ENCODE data around the gene WRAP73.

The WRAP73 gene

DNA sequence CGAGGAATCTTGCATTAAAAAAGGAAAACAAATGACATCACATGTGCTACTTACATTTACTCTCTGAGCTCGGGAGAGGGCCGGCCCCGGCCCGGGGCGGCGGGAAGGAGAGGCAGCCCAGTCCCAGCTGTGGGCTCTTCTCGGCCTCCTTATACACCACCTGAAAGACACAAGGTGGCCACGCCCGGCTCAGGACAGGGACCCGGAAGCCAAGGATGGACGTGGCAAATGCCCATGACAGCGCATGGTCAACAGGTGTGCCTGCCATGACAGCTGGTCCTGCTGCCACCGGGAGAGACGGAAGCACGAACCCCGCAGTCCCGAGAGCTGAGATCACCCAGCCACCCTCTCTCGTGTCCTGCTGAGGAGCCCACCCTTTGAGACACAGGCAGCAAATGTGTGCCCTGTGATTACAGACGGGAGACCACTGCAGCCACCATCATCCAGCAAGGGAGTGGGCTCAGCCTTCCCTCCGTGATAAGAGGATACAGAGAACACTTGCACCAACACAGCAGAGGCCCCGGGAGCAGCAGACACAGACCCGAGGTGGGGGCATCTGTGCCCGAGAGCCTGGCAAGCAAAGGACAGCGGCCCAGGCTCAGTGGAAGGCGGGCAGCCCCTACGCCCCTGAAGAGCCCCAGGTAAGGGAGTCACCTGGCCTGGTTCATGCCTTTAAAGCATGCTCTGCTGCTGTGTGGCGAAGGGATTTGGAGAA lies 16.4 kb downstream of the WRAP73 start:
- TF ChIP-seq, protein P1, sequence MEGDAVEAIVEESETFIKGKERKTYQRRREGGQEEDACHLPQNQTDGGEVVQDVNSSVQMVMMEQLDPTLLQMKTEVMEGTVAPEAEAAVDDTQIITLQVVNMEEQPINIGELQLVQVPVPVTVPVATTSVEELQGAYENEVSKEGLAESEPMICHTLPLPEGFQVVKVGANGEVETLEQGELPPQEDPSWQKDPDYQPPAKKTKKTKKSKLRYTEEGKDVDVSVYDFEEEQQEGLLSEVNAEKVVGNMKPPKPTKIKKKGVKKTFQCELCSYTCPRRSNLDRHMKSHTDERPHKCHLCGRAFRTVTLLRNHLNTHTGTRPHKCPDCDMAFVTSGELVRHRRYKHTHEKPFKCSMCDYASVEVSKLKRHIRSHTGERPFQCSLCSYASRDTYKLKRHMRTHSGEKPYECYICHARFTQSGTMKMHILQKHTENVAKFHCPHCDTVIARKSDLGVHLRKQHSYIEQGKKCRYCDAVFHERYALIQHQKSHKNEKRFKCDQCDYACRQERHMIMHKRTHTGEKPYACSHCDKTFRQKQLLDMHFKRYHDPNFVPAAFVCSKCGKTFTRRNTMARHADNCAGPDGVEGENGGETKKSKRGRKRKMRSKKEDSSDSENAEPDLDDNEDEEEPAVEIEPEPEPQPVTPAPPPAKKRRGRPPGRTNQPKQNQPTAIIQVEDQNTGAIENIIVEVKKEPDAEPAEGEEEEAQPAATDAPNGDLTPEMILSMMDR (conservative IDR thresholded peaks at IDR 0.05; ENCODE audit: low read depth, low read length), result no peak

DNA sequence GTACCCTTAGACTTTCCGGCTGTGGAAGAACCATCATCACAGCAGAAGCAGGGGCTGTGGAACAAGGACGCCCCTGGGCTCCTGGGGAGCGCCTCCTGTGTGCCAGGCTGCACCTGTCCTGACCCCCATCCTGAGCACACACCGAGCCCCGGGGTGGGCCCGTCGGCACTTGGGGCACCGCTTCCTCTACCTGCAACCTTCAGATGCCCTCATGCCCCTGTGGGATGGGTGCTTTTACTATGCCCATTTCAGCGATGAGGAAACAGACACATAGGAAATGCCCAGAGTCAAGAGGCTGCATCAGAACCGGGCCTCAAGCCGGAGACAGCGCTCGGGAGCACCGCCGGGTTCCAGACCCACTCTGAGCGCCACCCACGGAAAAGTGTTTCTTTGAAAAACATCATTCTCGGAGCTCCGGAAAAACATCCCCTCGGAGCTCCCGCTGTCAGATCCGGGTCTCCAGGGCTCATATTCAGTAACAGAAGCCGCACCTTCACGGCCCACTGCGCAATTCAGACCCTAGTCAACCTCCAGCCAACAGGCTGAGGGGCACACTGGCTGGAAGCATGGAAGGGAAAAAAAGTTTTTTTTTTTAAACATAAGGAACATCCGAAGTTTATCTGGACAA lies 17.1 kb downstream of the WRAP73 start:
- TF ChIP-seq, protein P1 (conservative IDR thresholded peaks at IDR 0.05; ENCODE audit: low read depth, low read length), result no peak
- H3K4me3 ChIP-seq (ENCODE audit: low read length), result no peak overlapping the region
- DNase-seq (ENCODE audit: low read depth), result no peak

More for the DNA sequence above, 16.4 kb downstream of the WRAP73 start:
- no peak overlapping the region for H3K4me3 ChIP-seq (ENCODE audit: low read length)
- DNase-seq (ENCODE audit: low read depth), result no peak

DNA sequence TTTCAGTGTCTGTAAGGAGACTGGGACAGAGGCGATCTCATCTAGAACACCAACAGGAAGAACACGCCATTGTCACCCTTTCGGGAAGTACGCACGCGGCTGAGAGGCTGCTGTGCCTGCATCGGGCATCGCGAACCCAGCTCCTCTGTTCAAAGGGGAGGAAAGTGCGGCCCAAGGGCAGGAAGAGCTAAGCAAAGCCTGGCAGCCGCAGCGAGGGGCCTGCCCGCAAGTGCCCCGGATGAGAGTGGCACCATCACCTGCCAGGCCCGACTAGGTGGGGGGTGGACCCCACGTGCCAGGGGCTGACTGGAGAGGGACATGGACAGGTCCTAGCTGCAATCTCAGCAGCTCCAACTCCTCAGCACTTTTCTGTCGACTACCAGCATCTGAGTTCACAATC lies 17.6 kb downstream of the WRAP73 start:
- TF ChIP-seq, protein P1 (conservative IDR thresholded peaks at IDR 0.05; ENCODE audit: low read depth, low read length), result no peak
- H3K4me3 ChIP-seq (ENCODE audit: low read length), result no peak overlapping the region
- DNase-seq (ENCODE audit: low read depth), result no peak

DNA sequence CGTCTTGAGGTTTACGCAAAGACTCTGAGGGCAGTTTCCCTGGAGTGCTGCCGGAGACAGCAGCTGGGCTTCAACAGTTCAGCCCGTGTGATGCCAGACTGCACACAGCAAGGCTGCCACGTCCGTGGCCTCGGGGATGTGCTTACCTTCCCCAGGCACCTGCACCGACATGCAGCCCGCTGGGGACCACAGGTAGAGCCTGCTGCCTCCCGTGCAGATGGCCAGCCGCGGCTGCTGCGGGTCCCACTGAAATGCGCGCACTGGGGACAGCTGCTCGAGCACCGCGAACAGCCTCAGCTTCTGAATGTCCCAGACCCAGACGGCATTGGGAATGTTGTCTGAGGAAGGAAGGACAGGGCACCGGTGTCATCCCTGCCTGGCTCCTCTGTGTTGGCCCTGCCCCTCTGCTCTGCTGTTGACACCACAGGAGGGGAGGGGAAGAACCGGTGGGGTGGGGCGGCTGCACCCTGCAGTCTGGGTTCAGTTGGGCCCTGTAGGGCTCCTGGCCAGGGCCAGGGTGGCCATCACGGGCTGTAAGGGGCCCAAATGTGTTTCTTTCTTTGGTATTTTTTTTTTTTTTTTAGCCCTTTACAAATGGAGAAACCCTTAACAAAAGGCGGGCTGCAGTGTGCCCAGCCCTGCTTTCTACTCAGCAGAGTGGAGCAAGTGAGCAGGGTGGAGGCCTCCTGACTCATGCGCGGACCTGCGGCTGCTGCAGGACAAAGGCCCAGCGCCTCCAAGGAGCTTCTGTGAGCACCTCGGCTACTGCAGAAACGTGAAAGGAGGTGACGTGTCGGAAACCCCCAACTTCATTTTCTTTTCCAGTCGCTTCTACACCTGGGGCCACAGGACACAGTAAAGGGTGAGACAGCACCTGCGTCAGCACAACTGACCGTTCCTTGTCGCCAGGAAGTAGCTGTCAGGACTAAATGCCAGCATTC lies 18.3 kb downstream of the WRAP73 start:
- no peak for DNase-seq (ENCODE audit: low read depth)
- TF ChIP-seq, protein P1 (conservative IDR thresholded peaks at IDR 0.05; ENCODE audit: low read depth, low read length), result no peak
- no peak overlapping the region for H3K4me3 ChIP-seq (ENCODE audit: low read length)

DNA sequence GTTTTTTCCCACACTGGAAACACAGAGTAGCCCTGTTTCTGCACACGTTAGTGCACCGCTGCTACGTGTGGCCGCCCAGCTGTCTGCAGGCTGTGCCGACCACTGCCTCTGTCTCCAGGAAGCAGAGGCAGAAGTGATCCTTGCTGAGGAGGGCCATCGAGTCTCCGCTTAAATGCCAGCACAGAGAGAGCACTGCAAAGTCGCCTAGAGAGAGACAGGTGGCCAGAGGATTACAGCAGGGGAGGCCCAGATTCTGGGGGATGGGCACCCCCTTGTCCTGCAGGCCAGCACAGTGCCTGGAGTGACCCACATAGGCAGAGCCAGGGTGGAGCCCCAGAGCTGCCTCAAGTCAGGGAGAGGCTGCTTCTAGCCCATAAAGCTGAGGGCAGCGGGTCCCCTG lies 19.0 kb downstream of the WRAP73 start:
- TF ChIP-seq, protein P1 (conservative IDR thresholded peaks at IDR 0.05; ENCODE audit: low read depth, low read length), result no peak
- DNase-seq (ENCODE audit: low read depth), result no peak
- no peak overlapping the region for H3K4me3 ChIP-seq (ENCODE audit: low read length)

DNA sequence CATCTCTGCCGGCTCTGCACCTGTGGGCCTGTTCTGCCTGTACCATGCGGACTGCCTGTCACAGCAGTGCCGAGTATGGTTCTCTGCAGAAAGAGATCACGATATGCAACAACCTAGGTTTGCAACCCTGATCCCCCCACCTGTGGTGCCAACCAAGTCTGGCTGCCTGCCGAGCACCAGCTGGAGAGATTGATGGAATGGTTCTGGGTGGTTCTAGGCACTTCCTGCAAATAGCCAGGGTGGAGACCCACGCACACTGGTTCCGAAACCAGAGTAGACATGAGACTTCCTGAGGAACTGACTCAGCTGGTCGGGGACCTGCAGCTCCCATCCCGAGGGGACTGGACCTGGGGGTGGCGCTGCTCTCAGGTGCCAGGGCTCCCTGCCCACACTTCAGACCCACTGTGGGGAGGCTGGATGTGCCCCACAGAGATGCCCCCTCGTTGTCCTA lies 19.7 kb downstream of the WRAP73 start:
- TF ChIP-seq, protein P1 (conservative IDR thresholded peaks at IDR 0.05; ENCODE audit: low read depth, low read length), result no peak
- no peak for DNase-seq (ENCODE audit: low read depth)
- no peak overlapping the region for H3K4me3 ChIP-seq (ENCODE audit: low read length)

Data from retinal pigment epithelial cell (primary cell).